Measurements from ENCODE around the gene HOXC4. TPM values are rescaled to one million over a fixed set of nuclear protein-coding genes. Genes with fewer than 3 reads are reported as not detected.

HOXC4 gene
- total RNA-seq, 1 experiment from 2014 or later, result 9.6 TPM

DNA sequence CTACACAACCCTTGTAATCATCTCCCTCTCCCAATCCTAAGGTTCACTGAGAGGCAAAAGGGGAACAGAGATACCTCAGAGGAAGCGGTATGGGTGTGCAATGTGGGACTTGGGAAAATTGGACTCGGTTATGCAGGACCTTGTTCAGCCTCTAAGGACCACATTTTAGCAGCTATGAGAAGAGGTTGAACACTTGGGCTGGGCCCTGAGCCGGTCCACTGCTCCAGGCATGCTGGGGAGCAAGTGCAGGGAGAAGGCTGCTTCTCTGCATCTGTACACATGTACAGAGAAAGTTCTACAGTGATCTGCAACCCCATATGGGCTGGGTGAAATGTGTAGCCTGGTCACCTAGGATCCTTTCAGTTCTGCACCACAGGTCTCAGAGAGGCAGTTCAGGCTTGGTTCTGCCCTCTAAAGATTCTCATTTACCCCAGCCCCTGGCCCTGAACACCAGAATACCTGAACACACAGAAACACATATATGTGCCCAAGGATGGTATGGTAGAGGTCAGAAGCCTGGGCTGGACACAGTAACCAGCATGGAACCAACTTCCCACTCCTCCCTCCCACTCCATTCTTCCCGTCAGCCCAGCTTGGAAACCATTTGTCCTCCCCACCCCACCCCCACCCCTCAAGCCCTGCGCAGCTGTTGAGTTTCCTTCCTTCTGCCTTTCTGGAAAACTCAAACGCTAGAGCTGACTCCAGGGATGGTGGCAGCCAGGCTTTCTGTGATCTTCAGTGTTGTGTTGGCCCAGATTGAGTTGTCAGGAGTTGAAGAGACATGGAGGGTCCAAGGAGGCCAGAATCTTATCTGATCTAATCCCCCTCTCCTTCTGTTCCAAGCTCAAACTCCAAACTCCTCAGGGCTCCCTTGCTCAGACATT lies 10.4 kb upstream of the HOXC4 start:
- no peak overlapping the region for H3K4me3 ChIP-seq (ENCODE audit: low read depth, low read length, poor library complexity, severe bottlenecking)
- intact Hi-C loops (cut with micrococcal nuclease; ENCODE audit: unreplicated experiment), result no loop called here
- H3K27ac ChIP-seq (ENCODE audit: low read depth, low read length, poor library complexity, severe bottlenecking), result no peak overlapping the region

DNA sequence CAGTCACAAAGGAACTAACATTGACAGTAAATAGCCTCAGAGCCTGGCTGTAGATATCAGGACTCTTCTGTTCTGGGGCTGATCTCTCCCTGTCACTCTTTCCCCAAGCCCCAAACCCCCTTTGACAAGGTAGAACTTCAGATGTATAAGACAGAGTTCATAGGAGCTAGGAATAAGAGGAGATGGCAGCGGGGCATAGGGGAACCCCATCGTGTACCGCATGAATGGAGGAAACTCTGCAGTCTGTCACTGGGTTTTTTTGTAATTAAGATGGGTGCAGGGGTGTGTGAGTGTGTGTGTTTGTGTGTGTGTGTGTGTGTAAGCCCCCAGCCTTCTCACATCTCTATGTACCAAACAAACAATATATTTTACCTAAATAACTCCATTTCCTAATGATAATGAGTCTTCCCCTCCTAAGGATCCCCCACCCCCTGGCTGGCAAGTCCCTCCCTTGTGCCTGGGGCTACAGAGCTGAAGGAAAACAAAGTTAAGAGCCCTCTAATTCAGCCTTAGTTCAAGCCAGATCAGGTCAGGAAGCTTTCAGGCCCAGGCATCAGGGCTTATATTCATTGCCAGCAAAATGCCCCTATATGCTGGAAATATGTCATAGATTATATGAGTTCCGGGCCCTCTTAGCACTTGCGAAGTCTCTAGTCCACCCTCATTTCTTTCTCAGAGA lies 9.1 kb upstream of the HOXC4 start:
- intact Hi-C loops (cut with micrococcal nuclease; ENCODE audit: unreplicated experiment), result no loop called here
- TF ChIP-seq EZH2 (IDR thresholded peaks at IDR 0.05; ENCODE audit: borderline replicate concordance, low read depth, low read length, poor library complexity, severe bottlenecking), result no peak
- TF ChIP-seq, protein P1, sequence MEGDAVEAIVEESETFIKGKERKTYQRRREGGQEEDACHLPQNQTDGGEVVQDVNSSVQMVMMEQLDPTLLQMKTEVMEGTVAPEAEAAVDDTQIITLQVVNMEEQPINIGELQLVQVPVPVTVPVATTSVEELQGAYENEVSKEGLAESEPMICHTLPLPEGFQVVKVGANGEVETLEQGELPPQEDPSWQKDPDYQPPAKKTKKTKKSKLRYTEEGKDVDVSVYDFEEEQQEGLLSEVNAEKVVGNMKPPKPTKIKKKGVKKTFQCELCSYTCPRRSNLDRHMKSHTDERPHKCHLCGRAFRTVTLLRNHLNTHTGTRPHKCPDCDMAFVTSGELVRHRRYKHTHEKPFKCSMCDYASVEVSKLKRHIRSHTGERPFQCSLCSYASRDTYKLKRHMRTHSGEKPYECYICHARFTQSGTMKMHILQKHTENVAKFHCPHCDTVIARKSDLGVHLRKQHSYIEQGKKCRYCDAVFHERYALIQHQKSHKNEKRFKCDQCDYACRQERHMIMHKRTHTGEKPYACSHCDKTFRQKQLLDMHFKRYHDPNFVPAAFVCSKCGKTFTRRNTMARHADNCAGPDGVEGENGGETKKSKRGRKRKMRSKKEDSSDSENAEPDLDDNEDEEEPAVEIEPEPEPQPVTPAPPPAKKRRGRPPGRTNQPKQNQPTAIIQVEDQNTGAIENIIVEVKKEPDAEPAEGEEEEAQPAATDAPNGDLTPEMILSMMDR (conservative IDR thresholded peaks at IDR 0.05; ENCODE audit: low read depth, low read length), result no peak
- Histone ChIP-seq H3K4me1 (ENCODE audit: insufficient read depth, low read length, poor library complexity, severe bottlenecking) (no peaks in the 10 kb centered on the region), H3K4me3 (ENCODE audit: low read depth, low read length, poor library complexity, severe bottlenecking) (no peak overlapping the region), H3K27ac (ENCODE audit: low read depth, low read length, poor library complexity, severe bottlenecking) (no peak overlapping the region), H3K36me3 (ENCODE audit: insufficient read depth, low read length, poor library complexity, severe bottlenecking) (no peaks in the 10 kb centered on the region), H3K9me3 (ENCODE audit: low read depth, low read length, poor library complexity, severe bottlenecking) (no peaks in the 10 kb centered on the region), H3K27me3 (replicated peaks; ENCODE audit: insufficient read depth, low read depth, low read length, poor library complexity) (no peaks in the 10 kb centered on the region)
- ChIA-PET POLR2A (ENCODE audit: low non-redundant PET) (no interaction called here), CTCF (interaction anchor here (0.5 kb wide), 1 partner anchor 60 kb away, joined by 6 read pairs; the partner anchor contains the start of gene HOXC10)
- DNase-seq (ENCODE audit: low spot score), result no peak
- no TSS peak for BruUV-seq (replicated peaks)

More for the DNA sequence above, 10.4 kb upstream of the HOXC4 start:
- ChIA-PET POLR2A (ENCODE audit: low non-redundant PET) (no interaction called here), CTCF (no interaction called here)
- Histone ChIP-seq H3K27me3 (replicated peaks; ENCODE audit: insufficient read depth, low read depth, low read length, poor library complexity) (no peaks in the 10 kb centered on the region), H3K4me1 (ENCODE audit: insufficient read depth, low read length, poor library complexity, severe bottlenecking) (no peaks in the 10 kb centered on the region), H3K36me3 (ENCODE audit: insufficient read depth, low read length, poor library complexity, severe bottlenecking) (no peaks in the 10 kb centered on the region), H3K9me3 (ENCODE audit: low read depth, low read length, poor library complexity, severe bottlenecking) (no peaks in the 10 kb centered on the region)
- no TSS peak for BruUV-seq (replicated peaks)
- TF ChIP-seq, protein P1 (conservative IDR thresholded peaks at IDR 0.05; ENCODE audit: low read depth, low read length), result no peak
- no peak for DNase-seq (ENCODE audit: low spot score)

DNA sequence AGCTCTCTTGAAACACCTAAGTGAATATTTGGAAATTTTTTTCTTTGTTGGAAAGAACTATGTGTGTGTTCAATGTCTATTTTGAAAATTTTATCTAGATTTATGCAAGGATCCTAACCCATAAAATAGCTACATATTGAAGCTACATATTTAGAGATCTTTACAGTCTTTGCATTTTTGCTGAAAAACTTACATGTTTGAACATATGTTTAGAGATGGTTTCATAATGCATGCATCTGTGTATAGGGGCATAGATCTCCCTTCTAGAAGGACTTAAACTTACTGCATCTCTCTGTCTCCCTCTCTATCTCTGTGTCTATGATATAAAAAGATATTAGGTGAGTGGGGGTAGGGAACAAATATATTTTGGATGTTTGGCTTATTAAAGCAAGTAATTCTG lies 8.2 kb upstream of the HOXC4 start:
- no peak overlapping the region for H3K27ac ChIP-seq (ENCODE audit: low read depth, low read length, poor library complexity, severe bottlenecking)
- no peaks in the 10 kb centered on the region for H3K9me3 ChIP-seq (ENCODE audit: low read depth, low read length, poor library complexity, severe bottlenecking)
- no peak for DNase-seq (ENCODE audit: low spot score)
- intact Hi-C loops (cut with micrococcal nuclease; ENCODE audit: unreplicated experiment), result no loop called here
- no peaks in the 10 kb centered on the region for H3K36me3 ChIP-seq (ENCODE audit: insufficient read depth, low read length, poor library complexity, severe bottlenecking)
- POLR2A ChIA-PET (ENCODE audit: low non-redundant PET), result no interaction called here
- CTCF ChIA-PET, result no interaction called here
- TF ChIP-seq, protein P1 (conservative IDR thresholded peaks at IDR 0.05; ENCODE audit: low read depth, low read length), result no peak
- TF ChIP-seq EZH2 (IDR thresholded peaks at IDR 0.05; ENCODE audit: borderline replicate concordance, low read depth, low read length, poor library complexity, severe bottlenecking), result no peak
- H3K27me3 ChIP-seq (replicated peaks; ENCODE audit: insufficient read depth, low read depth, low read length, poor library complexity), result no peaks in the 10 kb centered on the region
- H3K4me3 ChIP-seq (ENCODE audit: low read depth, low read length, poor library complexity, severe bottlenecking), result no peak overlapping the region
- H3K4me1 ChIP-seq (ENCODE audit: insufficient read depth, low read length, poor library complexity, severe bottlenecking), result no peaks in the 10 kb centered on the region
- BruUV-seq (replicated peaks), result no TSS peak
